ENCODE measurements around the gene ATL2.

Gene ATL2

GRCh38 chr2:38301340-38301968 lies 75.6 kb downstream of the ATL2 start:
- TF ChIP-seq CTCF (IDR thresholded peaks at IDR 0.05) (no peak), ZFX (IDR thresholded peaks at IDR 0.05; ENCODE audit: borderline replicate concordance) (no peak)
- no peak overlapping the region for H3K27ac ChIP-seq

- H3K27ac ChIP-seq, result no peak overlapping the region
- no peak for TF ChIP-seq ZFX (IDR thresholded peaks at IDR 0.05; ENCODE audit: borderline replicate concordance)
- TF ChIP-seq CTCF (IDR thresholded peaks at IDR 0.05), result no peak
Measured at GRCh38 chr2:38298539-38298938, 78.5 kb downstream of the ATL2 start.

DNA sequence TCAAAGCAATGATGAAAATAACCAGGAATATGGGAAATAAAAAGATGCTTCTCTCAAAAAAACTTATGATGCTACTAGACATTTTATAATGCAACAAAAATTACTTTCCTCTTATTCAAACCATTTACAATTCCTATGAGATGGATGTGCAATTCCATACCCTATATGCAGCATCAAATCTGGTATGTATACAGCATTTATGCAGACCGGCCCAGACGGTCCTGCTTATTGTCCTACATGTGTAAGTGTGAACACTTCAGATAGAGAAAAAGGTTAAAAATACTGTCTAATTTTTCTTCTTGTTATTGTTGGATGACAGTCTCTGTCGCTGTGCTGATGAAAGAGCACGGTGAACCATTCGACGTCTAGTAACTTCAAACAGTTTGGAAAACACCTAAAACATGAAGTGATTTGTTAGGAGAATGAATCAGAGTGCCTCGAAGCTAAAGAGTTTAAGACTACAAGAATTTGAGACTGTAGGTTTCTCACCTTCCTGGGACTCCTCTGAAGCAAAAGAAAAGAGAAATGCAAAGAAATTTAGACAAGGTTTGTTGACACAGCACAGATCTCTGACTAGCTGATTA lies 80.8 kb downstream of the ATL2 start:
- no peak overlapping the region for H3K27ac ChIP-seq
- TF ChIP-seq ZFX (IDR thresholded peaks at IDR 0.05; ENCODE audit: borderline replicate concordance) (no peak), CTCF (IDR thresholded peaks at IDR 0.05) (no peak)

DNA sequence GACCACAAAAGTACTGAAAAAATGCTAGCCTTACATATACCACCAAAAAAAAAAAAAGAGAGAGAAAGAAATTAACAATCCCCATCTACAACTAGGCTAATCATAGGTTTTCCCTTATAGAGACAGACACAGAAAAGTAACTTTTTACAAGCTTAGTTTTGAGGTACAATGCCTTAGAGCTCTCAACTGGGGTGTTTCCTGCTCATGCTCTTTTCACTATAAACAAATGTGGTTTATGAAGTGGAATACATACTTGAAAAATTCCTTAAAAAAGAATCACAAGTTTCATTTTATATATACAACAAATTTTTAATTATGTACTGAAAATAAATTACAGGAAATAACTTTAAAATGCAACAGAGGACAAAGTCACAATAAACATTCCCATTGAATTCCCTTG lies 82.5 kb downstream of the ATL2 start:
- H3K27ac ChIP-seq, result no peak overlapping the region
- TF ChIP-seq CTCF (IDR thresholded peaks at IDR 0.05) (no peak), ZFX (IDR thresholded peaks at IDR 0.05; ENCODE audit: borderline replicate concordance) (no peak)

GRCh38 chr2:38293152-38293865 lies 83.8 kb downstream of the ATL2 start:
- TF ChIP-seq ZFX (IDR thresholded peaks at IDR 0.05; ENCODE audit: borderline replicate concordance) (no peak), CTCF (IDR thresholded peaks at IDR 0.05) (no peak)
- H3K27ac ChIP-seq, result no peak overlapping the region

- no peak overlapping the region for H3K27ac ChIP-seq
- TF ChIP-seq ZFX (IDR thresholded peaks at IDR 0.05; ENCODE audit: borderline replicate concordance) (no peak), CTCF (IDR thresholded peaks at IDR 0.05) (no peak)
Measured at GRCh38 chr2:38290332-38290731, 86.7 kb downstream of the ATL2 start.

- H3K27ac ChIP-seq, result 0 out of 2 replicates have a peak overlapping the region, but pooled peaks have one; percentile 6
- no peak for TF ChIP-seq ZFX (IDR thresholded peaks at IDR 0.05; ENCODE audit: borderline replicate concordance)
- TF ChIP-seq CTCF (IDR thresholded peaks at IDR 0.05), result no peak
Measured at GRCh38 chr2:38284971-38285370, 92.1 kb downstream of the ATL2 start.
